Ectodermal cell (in vitro differentiated cells): ENCODE measurements around the gene KCNQ5.
"Not testable (repeated sequence)": the region's sequence is repeated elsewhere in the genome, so short reads cannot be mapped to it uniquely, and the experiment has no call there.

ENCODE experiments used
- H3K27ac ChIP-seq: 2 replicates; pipeline ENCODE4 v1.7.0; 2013; ENCODE audit warnings: mild to moderate bottlenecking, low read depth, low read length; ENCODE audit not compliant: insufficient read depth, poor library complexity, severe bottlenecking
- H3K27me3 ChIP-seq: 2 replicates; pipeline ENCODE4 v1.7.0; 2013; ENCODE audit warnings: mild to moderate bottlenecking, low read length; ENCODE audit not compliant: insufficient read depth, control insufficient read depth, poor library complexity, severe bottlenecking
- H3K36me3 ChIP-seq: one replicate; pipeline ENCODE4 v1.7.0; 2013; ENCODE audit warnings: low read length; ENCODE audit not compliant: control insufficient read depth, insufficient read depth
- H3K4me1 ChIP-seq: one replicate; pipeline ENCODE4 v1.7.0; 2013; ENCODE audit warnings: low read length; ENCODE audit not compliant: control insufficient read depth, insufficient read depth
- H3K4me3 ChIP-seq: 2 replicates; pipeline ENCODE4 v1.7.0; 2013; ENCODE audit warnings: low read depth, low read length, control low read depth; ENCODE audit not compliant: insufficient read depth
- H3K9me3 ChIP-seq: 2 replicates; pipeline ENCODE4 v1.7.0; 2013; ENCODE audit warnings: mild to moderate bottlenecking, low read length, moderate library complexity; ENCODE audit not compliant: control insufficient read depth
- WGBS, 2 experiments: methylation state at CpG; one replicate each; pipeline ENCODE4 v1.1.7; 2013; ENCODE audit warnings: missing lambda C conversion rate in 2 of 2; 5-methylcytosine and 5-hydroxymethylcytosine counted together

The KCNQ5 gene

DNA sequence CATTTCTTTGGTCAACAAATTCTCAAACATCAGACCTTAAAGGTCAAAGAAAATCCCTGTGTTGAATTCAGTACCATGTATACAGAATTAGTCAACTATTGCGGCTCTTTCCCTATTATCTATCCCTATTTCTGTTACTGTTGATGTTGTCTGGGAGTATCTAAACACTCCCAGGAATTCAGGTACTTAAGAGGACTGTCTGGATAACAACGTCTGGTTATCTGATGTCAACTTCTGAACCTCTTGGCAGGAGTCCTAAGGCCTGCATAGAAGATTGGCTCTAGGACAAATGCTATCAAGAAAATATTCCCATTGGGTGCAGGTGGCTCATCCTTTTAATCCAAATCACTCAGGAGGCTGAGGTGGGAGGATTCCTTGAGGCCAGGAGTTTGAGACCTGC, 347.8 kb downstream of the KCNQ5 start:
- H3K27me3 ChIP-seq: no peaks in the 10 kb centered on the region
- H3K4me1 ChIP-seq: no peaks in the 10 kb centered on the region
- WGBS, 2 experiments: 86 to 93% methylated on average over 1 to 2 of the region's 2 CpGs
- H3K9me3 ChIP-seq: no peaks in the 10 kb centered on the region
- no peak overlapping the region for H3K27ac ChIP-seq
- no peaks in the 10 kb centered on the region for H3K36me3 ChIP-seq
- H3K4me3 ChIP-seq: no peak overlapping the region

DNA sequence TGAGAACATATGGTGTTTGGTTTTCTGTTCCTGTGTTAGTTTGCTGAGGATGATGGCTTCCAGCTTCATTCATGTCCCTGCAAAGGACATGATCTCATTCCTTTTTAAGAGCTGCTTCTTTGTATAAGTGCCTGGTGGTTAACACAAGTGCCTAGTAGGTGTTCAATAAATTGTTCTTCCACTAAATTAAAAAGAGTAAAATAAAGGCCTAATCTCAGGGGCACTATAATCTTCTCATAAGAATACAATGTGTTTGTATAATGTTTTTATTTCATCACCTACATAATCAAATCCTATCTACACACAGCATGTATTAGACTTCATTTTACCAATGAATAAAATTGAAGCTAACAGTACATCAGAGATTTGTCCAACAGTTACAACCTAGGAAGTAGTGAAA, 350.7 kb downstream of the KCNQ5 start:
- no peaks in the 10 kb centered on the region for H3K4me1 ChIP-seq
- no peak overlapping the region for H3K4me3 ChIP-seq
- no peak overlapping the region for H3K27ac ChIP-seq
- H3K36me3 ChIP-seq: no peaks in the 10 kb centered on the region
- no peaks in the 10 kb centered on the region for H3K9me3 ChIP-seq
- no peaks in the 10 kb centered on the region for H3K27me3 ChIP-seq

DNA sequence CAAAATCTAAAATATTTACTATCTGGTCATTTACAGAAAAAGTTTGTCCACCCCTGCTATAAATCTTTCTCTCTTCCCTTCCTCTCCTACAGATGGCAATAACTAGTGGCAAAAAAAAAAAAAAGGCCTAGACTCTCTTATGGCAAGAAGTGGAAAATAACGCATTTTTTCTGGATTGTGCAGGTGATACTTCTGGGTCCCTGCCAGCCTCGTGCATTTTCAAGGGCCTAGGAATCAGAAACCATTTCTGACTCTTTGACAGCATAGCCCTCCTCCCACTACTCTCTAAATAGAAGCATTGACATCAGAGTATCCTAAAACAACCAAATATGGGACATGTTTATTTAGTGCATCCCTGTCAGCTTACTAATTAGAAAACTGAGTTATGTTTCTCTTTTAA, 352.4 kb downstream of the KCNQ5 start:
- WGBS, 2 experiments: 86 to 87% methylated on average over 2 of the region's 2 CpGs
- Histone ChIP-seq H3K27me3 (no peaks in the 10 kb centered on the region), H3K4me1 (no peaks in the 10 kb centered on the region), H3K4me3 (no peak overlapping the region), H3K27ac (no peak overlapping the region), H3K9me3 (no peaks in the 10 kb centered on the region), H3K36me3 (no peaks in the 10 kb centered on the region)

GRCh38 chr6:72975352-72975752, 353.5 kb downstream of the KCNQ5 start:
- Histone ChIP-seq H3K4me3 (no peak overlapping the region), H3K27me3 (no peaks in the 10 kb centered on the region), H3K9me3 (no peaks in the 10 kb centered on the region), H3K27ac (no peak overlapping the region), H3K4me1 (no peaks in the 10 kb centered on the region), H3K36me3 (no peaks in the 10 kb centered on the region)
- 100% methylated on average over 1 of the region's 1 CpG for WGBS, 2 experiments

DNA sequence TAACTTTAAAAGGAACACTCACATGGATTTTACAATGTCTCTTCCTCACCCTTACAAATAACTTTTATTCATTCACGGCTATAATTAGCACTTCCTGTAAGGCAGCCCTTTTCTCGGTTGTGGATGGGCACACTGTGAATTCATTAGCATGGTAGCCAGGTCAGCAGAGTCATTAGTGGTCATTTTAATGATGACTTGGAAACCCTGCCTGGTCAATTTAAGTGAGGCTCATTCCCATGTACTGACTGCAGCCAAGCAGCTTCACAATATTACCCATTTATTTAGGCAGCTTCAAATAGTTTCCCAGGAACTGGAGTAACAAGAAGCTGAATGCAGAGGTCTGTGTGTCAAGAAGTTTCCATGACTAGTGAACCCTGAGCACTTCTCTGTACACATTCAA, 354.6 kb downstream of the KCNQ5 start:
- Histone ChIP-seq H3K27ac (no peak overlapping the region), H3K4me3 (no peak overlapping the region), H3K9me3 (no peaks in the 10 kb centered on the region), H3K27me3 (no peaks in the 10 kb centered on the region), H3K36me3 (no peaks in the 10 kb centered on the region), H3K4me1 (no peaks in the 10 kb centered on the region)
- WGBS, 2 experiments: 78% methylated on average over 2 of the region's 2 CpGs

- WGBS, 2 experiments: 93 to 94% methylated on average over 1 of the region's 1 CpG
- no peaks in the 10 kb centered on the region for H3K9me3 ChIP-seq
- H3K4me1 ChIP-seq: no peaks in the 10 kb centered on the region
- H3K27ac ChIP-seq: no peak overlapping the region
- no peaks in the 10 kb centered on the region for H3K27me3 ChIP-seq
- H3K4me3 ChIP-seq: no peak overlapping the region
- H3K36me3 ChIP-seq: no peaks in the 10 kb centered on the region
Observed at GRCh38 chr6:72977114-72977513, 355.2 kb downstream of the KCNQ5 start.

DNA sequence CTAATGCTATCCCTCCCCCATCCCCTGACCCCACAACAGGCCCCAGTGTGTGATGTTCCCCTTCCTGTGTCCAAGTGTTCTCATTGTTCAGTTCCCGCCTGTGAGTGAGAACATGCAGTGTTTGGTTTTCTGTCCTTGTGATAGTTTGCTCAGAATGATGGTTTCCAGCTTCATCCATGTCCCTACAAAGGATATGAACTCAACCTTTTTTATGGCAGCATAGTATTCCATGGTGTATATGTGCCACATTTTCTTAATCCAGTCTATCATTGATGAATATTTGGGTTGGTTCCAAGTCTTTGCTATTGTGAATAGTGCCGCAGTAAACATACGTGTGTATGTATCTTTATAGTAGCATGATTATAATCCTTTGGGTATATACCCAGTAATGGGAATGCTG, 356.9 kb downstream of the KCNQ5 start:
- 94 to 98% methylated on average over 3 of the region's 3 CpGs for WGBS, 2 experiments
- not testable (repeated sequence) for H3K9me3 ChIP-seq, H3K27ac ChIP-seq, H3K27me3 ChIP-seq, H3K4me1 ChIP-seq, H3K4me3 ChIP-seq, H3K36me3 ChIP-seq

GRCh38 chr6:72984189-72984831, 362.4 kb downstream of the KCNQ5 start:
- 83 to 85% methylated on average over 13 of the region's 13 CpGs for WGBS, 2 experiments
- not testable (repeated sequence) for H3K27ac ChIP-seq, H3K4me1 ChIP-seq, H3K36me3 ChIP-seq, H3K27me3 ChIP-seq, H3K9me3 ChIP-seq, H3K4me3 ChIP-seq

GRCh38 chr6:72984981-72985665, 363.3 kb downstream of the KCNQ5 start:
- WGBS, 2 experiments: 88 to 96% methylated on average over 4 of the region's 4 CpGs
- no peaks in the 10 kb centered on the region for H3K9me3 ChIP-seq

GRCh38 chr6:72987301-72987700, 365.4 kb downstream of the KCNQ5 start:
- no peaks in the 10 kb centered on the region for H3K4me1 ChIP-seq
- H3K27me3 ChIP-seq: no peaks in the 10 kb centered on the region
- WGBS, 2 experiments: 93 to 95% methylated on average over 19 of the region's 19 CpGs
- H3K36me3 ChIP-seq: no peaks in the 10 kb centered on the region
- no peak overlapping the region for H3K27ac ChIP-seq
- H3K4me3 ChIP-seq: no peak overlapping the region
- H3K9me3 ChIP-seq: no peaks in the 10 kb centered on the region

More at GRCh38 chr6:72984981-72985665, 363.3 kb downstream of the KCNQ5 start:
- Histone ChIP-seq H3K27me3 (no peaks in the 10 kb centered on the region), H3K36me3 (no peaks in the 10 kb centered on the region), H3K4me1 (no peaks in the 10 kb centered on the region), H3K27ac (no peak overlapping the region), H3K4me3 (no peak overlapping the region)
